Right cardiac atrium (tissue), 5 donors: Measurements from ENCODE around the gene PITPNM3. TPM values are rescaled to one million over a fixed set of nuclear protein-coding genes. Genes with fewer than 3 reads are reported as not detected.

Experiments
- ATAC-seq, 2 donors: fragments of 200-7000 bp; cut with Tn5 transposase; one replicate each; pipeline versions ENCODE4 v1.8.0 to v1.9.1; 2020; ENCODE audit warnings: moderate library complexity in 2 of 2, mild to moderate bottlenecking in 1 of 2
- DNase-seq, 3 donors: peaks; one replicate each; pipeline ENCODE4 v3.0.0-alpha.2; 2020
- H3K27ac ChIP-seq: one replicate; pipeline ENCODE4 v1.5.1; 2013; ENCODE audit warnings: mild to moderate bottlenecking, low read length, control low read depth, moderate library complexity
- H3K27me3 ChIP-seq: one replicate; pipeline ENCODE4 v1.6.1; 2013; ENCODE audit not compliant: control insufficient read depth, insufficient read depth
- H3K4me1 ChIP-seq: one replicate; pipeline ENCODE4 v1.6.1; 2013; ENCODE audit warnings: low read length; ENCODE audit not compliant: control insufficient read depth, insufficient read depth
- H3K4me3 ChIP-seq: one replicate; pipeline ENCODE4 v1.5.1; 2013; ENCODE audit warnings: low read length, control low read depth
- H3K9me3 ChIP-seq: one replicate; pipeline ENCODE4 v1.6.1; 2013; ENCODE audit warnings: low read length; ENCODE audit not compliant: control insufficient read depth
- WGBS: extraction: QIAGEN DNeasy Blood & Tissue Kit; methylation state at CpG from one replicate; pipeline ENCODE4 v1.1.7; 2013; 5-methylcytosine and 5-hydroxymethylcytosine counted together
- intact Hi-C, 4 donors: fragments of 100-400 bp; cut with DNase I; formaldehyde crosslinking; loops; one replicate each; pipeline versions ENCODE4 v1.11.0 to v1.14.0; 2022 to 2023
- polyA plus RNA-seq: library from polyadenylated mRNA; stranded (reverse); fragments of 200-250 nt; gene quantifications from one replicate; pipeline ENCODE4 v1.2.3, GENCODE V29; 2013
- total RNA-seq, 4 donors: library from RNA; stranded (reverse); fragmentation: NEBNext Ultra II Directional; extraction: Animal tissue kit (Norgen Biotek cat#: 25700); gene quantifications; one replicate each; pipeline ENCODE4 v1.2.1, GENCODE V29; 2021
- donor health status: healthy with polysubstance abuse.
- donor health status: DM: no; HTN: yes; CAD: no.
- donor health status: DM: no; HTN: no; CAD: no.
- donor health status: DM: no; HTN: yes; CAD: no; lungs with severe emphysema.
- donor health status: DM: yes; HTN: yes; CAD: no.

The PITPNM3 gene
- total and polyA plus RNA-seq, 5 donors, result 0.95 to 3.4 (median 2.4) TPM

DNA sequence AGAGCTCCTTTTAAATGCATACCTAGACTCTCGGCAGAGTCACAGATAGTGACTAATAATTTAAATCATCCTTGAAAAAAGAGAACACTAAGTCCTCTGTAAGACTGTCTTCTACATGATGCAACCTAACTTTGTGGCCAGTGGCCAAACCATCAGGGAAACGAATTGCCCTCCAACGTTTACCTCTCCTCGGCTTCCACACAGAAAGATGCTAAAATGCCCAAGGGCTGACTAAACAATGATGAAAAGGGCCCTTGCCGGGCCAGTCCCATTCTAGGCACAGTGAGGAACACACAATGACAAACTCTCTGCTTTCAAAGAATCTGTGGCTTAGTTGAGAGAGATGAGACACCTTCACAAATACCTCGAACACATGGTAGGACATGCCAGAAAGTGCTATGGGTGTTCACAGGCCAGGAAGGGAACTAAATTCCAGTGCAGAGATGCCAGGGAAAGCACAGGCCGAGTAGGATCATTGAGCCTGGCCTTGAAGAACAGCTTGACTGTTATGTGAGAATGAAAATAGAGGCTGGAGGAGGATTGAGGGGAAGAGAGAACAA, 35.3 kb upstream of the PITPNM3 start:
- no peak for ATAC-seq
- no peak for DNase-seq
- Histone ChIP-seq H3K4me3 (no peak overlapping the region), H3K9me3 (no peaks in the 10 kb centered on the region), H3K27ac (no peak overlapping the region), H3K27me3 (no peaks in the 10 kb centered on the region), H3K4me1 (no peaks in the 10 kb centered on the region)
- intact Hi-C loops, result no loop called here
- 79% methylated on average over 7 of the region's 7 CpGs for WGBS

DNA sequence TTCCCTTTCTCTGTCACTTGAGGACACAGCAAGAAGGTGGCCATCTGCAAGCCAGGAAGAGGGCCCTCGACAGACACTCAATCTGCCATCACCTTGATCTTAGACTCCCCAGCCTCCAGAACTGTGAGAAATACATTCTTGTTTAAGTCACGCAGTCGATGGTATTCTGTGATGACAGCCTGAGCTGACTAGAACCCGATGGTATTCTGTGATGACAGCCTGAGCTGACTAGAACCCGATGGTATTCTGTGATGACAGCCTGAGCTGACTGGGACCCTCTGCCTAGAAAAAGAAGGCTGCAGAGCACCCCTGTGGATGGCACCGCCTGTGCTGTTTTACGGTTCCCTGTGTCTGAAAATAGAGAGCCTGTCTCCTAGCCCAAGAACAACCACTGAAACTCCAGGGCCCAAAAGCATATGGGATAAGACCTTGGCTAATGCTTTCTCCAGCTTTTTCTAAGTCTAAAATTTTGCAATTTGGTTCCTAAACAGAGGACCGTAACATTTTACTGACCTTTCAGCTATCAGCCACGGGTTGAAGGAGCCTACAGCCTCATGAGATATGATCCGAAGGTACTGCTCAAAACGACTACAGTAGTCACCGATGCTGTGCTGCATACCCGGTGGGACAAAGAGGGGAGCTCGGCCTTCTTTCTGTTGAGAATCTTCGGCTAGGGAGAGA, 33.1 kb upstream of the PITPNM3 start:
- Histone ChIP-seq H3K9me3 (peaks cover 3% of the 10 kb centered on the region), H3K4me3 (no peak overlapping the region), H3K4me1 (no peaks in the 10 kb centered on the region), H3K27ac (peak overlapping the region; percentile 30), H3K27me3 (no peaks in the 10 kb centered on the region)
- peak; percentile 26 to 83 for ATAC-seq
- DNase-seq, result no peak
- 73% methylated on average over 15 of the region's 15 CpGs for WGBS
- intact Hi-C loops, result no loop called here

DNA sequence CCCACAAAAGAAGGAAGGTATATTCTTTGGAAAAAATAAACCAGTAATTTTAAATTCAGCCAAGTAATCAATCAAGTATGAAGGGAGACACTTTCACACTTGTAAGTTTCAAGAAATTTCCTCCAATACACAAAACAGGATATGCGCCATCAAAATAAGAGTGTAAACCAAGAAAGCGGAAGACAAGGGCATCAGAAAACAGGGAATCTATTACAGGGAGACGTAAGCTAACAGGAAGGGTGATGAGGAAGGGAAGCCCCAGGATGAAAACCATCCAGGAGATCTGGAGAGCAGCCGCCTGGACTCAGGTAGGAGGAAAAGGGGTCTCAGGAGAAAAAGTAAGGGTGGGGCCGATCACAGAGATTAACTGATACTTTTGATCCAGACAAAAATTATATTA, 31.8 kb upstream of the PITPNM3 start:
- DNase-seq (no peak), ATAC-seq (no peak)
- whole genome bisulfite sequencing, result 95% methylated on average over 5 of the region's 5 CpGs

DNA sequence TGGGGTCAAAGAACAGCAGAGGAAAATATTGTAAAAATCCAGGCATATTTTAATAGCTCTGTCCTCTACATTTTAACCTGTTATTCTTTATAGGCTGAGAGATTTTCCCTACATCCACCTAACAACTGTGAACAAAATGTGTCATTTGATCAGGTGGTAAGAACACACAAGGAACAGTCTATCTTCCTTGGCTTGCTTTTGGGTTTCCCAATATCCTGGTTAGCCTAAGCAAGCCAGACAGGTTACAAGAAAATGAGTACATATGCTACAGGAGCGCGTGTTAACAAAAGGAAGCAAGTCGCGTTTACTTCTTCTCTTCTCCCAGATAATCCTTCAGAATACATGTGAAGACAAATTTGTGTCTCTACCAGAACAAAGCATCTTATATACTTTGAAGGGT, 31.0 kb upstream of the PITPNM3 start:
- Histone ChIP-seq H3K27me3 (no peaks in the 10 kb centered on the region), H3K9me3 (peaks cover 3% of the 10 kb centered on the region), H3K4me1 (no peaks in the 10 kb centered on the region), H3K4me3 (no peak overlapping the region), H3K27ac (no peak overlapping the region)
- DNase-seq, result no peak
- no peak for ATAC-seq
- WGBS, result 95% methylated on average over 4 of the region's 4 CpGs
- intact Hi-C loops, result no loop called here

More for the DNA sequence above, 31.8 kb upstream of the PITPNM3 start:
- intact Hi-C loops, result no loop called here
- H3K4me3 ChIP-seq, result no peak overlapping the region
- H3K4me1 ChIP-seq, result no peaks in the 10 kb centered on the region
- H3K9me3 ChIP-seq, result peaks cover 3% of the 10 kb centered on the region
- H3K27ac ChIP-seq, result no peak overlapping the region
- no peaks in the 10 kb centered on the region for H3K27me3 ChIP-seq

DNA sequence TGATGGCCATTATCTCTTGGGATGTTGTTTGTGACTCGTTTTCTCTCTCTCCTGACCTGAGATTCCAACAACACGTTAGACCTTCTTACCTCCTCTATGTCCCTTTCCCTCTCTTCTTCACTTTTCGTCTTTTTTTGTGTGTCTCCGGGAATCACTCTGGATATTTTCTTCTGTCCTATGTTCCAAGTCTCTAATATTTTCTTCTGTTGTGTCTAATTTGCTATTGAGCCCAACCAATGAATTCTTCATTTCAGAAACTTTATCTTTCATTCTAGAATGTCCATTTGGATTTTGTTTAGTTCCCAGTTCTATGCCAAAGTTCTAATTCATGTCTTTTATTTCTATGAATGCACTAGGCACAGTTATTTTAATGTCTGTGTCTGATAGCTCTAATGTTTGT, 27.1 kb upstream of the PITPNM3 start:
- ATAC-seq (no peak), DNase-seq (no peak)
- Histone ChIP-seq H3K27ac (no peak overlapping the region), H3K4me3 (no peak overlapping the region), H3K9me3 (peaks cover 3% of the 10 kb centered on the region), H3K4me1 (no peaks in the 10 kb centered on the region), H3K27me3 (no peaks in the 10 kb centered on the region)
- intact Hi-C loops, result no loop called here
- 98% methylated on average over 4 of the region's 4 CpGs for WGBS

DNA sequence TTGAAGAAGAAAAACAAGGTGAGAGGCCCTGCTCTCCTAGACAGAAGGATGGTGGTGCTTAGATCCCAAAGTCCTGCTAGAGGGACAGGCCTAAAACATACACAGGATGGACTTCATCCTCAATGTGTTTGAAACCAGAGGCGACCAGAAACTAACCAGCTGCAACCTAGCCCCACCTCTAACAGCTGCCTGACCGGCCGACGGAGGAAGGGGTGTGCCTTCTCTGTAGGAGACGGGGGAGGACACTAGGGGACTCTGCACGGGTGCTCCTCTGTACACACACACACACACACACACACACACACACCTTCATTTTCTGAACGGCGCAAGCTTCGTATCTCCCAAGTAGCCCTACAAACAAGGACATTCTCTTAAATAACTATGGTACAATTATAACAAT, 24.3 kb upstream of the PITPNM3 start:
- H3K27me3 ChIP-seq, result no peaks in the 10 kb centered on the region
- ATAC-seq, result no peak
- H3K9me3 ChIP-seq, result no peaks in the 10 kb centered on the region
- H3K27ac ChIP-seq, result no peak overlapping the region
- H3K4me1 ChIP-seq, result peaks cover 4% of the 10 kb centered on the region
- H3K4me3 ChIP-seq, result no peak overlapping the region
- intact Hi-C loops, result no loop called here
- DNase-seq, result no peak
- 75% methylated on average over 9 of the region's 9 CpGs for WGBS

DNA sequence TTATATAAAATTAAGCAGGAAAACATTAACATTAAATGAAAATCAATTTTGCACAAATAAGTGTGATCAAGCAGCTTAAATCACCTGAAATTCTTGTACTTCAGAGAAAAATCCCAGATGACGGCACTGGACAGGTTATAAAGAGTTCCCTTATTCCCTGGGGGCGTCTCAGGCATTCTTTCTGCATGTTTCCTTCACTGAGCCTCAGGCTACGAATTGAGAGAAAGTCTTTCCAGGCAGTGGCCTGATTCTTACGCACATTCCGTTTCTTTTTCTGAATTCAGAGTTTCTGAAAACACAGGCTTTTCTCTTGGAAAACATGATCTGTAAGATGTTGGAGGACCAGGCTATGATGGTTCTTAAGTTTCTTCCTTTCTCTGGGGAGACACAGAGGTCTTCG, 22.1 kb upstream of the PITPNM3 start:
- H3K27ac ChIP-seq, result no peak overlapping the region
- intact Hi-C loops, result no loop called here
- ATAC-seq (no peak), DNase-seq (no peak)
- peaks cover 11% of the 10 kb centered on the region for H3K4me1 ChIP-seq
- H3K9me3 ChIP-seq, result no peaks in the 10 kb centered on the region
- 87% methylated on average over 6 of the region's 6 CpGs for WGBS
- no peaks in the 10 kb centered on the region for H3K27me3 ChIP-seq
- H3K4me3 ChIP-seq, result no peak overlapping the region

DNA sequence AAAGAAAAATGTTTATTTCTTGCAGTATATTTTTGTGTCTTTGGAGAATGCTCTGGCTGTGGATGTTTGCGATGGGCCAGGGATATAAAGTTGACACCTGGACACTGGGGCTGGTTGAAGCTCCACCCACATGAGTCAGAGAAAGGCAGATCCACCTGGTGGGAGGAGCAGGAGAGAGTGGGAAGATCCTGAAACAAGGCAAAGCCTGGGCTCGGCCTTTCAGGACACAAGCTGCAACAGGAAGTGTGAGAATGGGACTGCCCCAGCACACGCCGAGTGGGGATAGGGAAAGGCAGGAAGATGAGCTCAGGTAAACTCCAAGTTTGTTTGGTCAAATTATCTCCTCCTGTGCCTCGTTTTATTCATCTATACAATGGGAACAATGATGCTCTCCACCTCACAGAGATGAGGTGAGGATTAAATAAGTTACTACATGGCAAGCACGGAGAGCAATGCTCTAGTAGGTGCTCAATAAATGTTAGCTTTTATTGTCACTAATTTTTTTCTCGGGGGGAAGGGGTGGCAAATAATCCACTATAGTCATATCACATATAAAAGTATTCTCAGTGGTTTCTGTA, 21.4 kb upstream of the PITPNM3 start:
- H3K27ac ChIP-seq, result no peak overlapping the region
- ATAC-seq, result no peak
- no peaks in the 10 kb centered on the region for H3K9me3 ChIP-seq
- no peaks in the 10 kb centered on the region for H3K27me3 ChIP-seq
- no peak overlapping the region for H3K4me3 ChIP-seq
- 90% methylated on average over 7 of the region's 7 CpGs for WGBS
- intact Hi-C loops, result no loop called here
- H3K4me1 ChIP-seq, result peaks cover 11% of the 10 kb centered on the region
- no peak for DNase-seq

DNA sequence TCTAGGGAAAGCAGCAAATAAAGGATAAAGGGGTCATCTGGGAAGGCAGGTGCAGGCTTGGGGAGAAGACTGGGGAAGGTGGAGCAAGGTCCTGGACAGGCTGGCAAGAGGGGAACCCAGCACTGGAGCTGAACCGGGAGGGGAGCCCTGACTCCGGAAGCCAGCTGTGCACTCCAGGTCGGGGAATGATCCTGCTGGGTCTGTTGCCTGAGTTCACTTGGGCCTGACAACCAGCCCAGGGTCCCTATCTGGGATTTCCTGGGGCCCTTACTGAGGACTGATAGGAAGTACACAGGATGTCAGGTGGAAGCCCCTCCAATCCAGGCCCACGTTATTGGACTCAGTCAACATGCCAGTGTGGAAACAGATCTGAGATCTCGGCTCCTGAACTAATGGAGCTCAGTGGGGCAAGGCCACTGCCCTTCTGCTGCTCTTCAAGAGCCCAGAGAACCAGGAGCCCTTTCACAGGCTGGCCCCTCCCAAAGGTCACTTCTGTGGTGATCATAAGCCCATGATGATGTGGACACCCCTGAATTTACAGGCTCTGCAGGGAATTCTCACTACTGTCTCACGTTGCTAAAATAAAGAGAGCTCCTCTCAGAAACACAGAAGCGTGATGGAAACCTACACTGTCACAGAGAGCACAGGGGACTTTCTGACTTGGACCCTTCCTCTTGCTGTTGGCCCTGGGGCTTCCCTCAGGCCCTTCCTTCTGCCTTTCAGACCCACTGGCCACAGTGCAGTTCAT, 19.9 kb upstream of the PITPNM3 start:
- Histone ChIP-seq H3K4me1 (peaks cover 11% of the 10 kb centered on the region), H3K27ac (no peak overlapping the region), H3K9me3 (no peaks in the 10 kb centered on the region), H3K27me3 (no peaks in the 10 kb centered on the region), H3K4me3 (no peak overlapping the region)
- intact Hi-C loops, result no loop called here
- DNase-seq (no peak), ATAC-seq (no peak)
- WGBS, result 86% methylated on average over 7 of the region's 7 CpGs

DNA sequence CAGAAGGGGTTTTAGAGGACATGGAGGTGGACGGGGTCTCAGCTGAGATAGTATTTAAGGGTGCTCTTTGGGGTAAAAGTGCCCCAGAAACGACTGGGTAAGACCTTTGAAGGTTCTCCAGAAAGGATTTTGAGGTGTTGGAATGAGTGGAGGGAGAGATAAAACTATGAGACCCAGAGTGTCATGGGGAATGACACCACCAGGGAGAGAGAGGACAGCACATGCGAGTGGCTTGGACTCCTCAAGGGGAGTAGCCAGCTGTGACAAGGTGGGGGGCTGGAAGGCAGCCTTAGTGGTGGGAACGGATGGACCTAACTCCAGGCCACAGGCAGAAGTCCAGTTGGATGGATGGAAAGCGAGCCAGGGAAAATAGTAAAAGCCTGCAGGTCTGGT, 19.2 kb upstream of the PITPNM3 start:
- H3K9me3 ChIP-seq, result no peaks in the 10 kb centered on the region
- no peak overlapping the region for H3K4me3 ChIP-seq
- ATAC-seq (no peak), DNase-seq (no peak)
- H3K4me1 ChIP-seq, result peaks cover 11% of the 10 kb centered on the region
- no peak overlapping the region for H3K27ac ChIP-seq
- 63% methylated on average over 5 of the region's 5 CpGs for WGBS
- intact Hi-C loops, result no loop called here
- H3K27me3 ChIP-seq, result no peaks in the 10 kb centered on the region
